HUES6 (cell line): ENCODE data around the gene C10orf67.
A peak's percentile ranks its signal among the peaks of the same experiment; 100 is the strongest.

Experiments
- H3K27ac ChIP-seq: 2 replicates; pipeline ENCODE4 v1.7.0; 2013; ENCODE audit warnings: low read depth, mild to moderate bottlenecking, low read length, inconsistent platforms
- H3K27me3 ChIP-seq: 2 replicates; pipeline ENCODE4 v1.6.1; 2013; ENCODE audit warnings: low read length; ENCODE audit not compliant: control insufficient read depth, insufficient read depth
- H3K36me3 ChIP-seq: 2 replicates; pipeline ENCODE4 v1.6.1; 2013; ENCODE audit warnings: low read length; ENCODE audit not compliant: control insufficient read depth, insufficient read depth
- H3K4me1 ChIP-seq: 2 replicates; pipeline ENCODE4 v1.6.1; 2013; ENCODE audit warnings: low read length; ENCODE audit not compliant: control insufficient read depth, insufficient read depth
- H3K4me3 ChIP-seq: 2 replicates; pipeline ENCODE4 v1.5.1; 2013; ENCODE audit warnings: low read depth, low read length
- H3K9ac ChIP-seq: one replicate; pipeline ENCODE4 v1.6.1; 2013; ENCODE audit warnings: mild to moderate bottlenecking, low read length
- H3K9me3 ChIP-seq: 2 replicates; pipeline ENCODE4 v1.6.1; 2013; ENCODE audit warnings: low read depth, low read length; ENCODE audit not compliant: control insufficient read depth, insufficient read depth

Gene C10orf67

DNA sequence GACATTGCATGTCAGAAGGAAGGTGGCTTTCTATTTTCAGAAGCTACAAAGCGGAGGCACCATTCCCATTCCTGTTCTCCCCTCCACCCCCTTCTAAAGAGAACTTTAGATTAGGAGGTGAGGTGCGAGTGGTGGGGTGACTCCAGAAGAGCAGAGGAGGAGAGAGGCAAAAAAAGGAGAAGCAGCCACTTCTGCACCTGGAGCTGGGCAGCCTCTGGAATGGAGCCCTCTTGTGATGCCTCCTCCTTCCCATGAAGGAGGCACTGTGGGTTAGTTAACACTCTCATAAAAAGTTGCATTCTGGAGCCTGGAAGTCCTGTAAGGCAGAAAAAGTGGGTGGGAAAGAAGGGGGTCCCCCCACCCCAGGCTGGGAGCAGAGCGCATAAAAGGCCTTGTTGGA is 147.7 kb downstream of the C10orf67 start:
- Histone ChIP-seq H3K27ac (no peak overlapping the region), H3K4me3 (no peak overlapping the region), H3K4me1 (peaks cover 21% of the 10 kb centered on the region; the same call in 1 of the 2 replicates), H3K9me3 (no peaks in the 10 kb centered on the region), H3K36me3 (no peaks in the 10 kb centered on the region), H3K9ac (no peak overlapping the region), H3K27me3 (peaks cover 100% of the 10 kb centered on the region)

DNA sequence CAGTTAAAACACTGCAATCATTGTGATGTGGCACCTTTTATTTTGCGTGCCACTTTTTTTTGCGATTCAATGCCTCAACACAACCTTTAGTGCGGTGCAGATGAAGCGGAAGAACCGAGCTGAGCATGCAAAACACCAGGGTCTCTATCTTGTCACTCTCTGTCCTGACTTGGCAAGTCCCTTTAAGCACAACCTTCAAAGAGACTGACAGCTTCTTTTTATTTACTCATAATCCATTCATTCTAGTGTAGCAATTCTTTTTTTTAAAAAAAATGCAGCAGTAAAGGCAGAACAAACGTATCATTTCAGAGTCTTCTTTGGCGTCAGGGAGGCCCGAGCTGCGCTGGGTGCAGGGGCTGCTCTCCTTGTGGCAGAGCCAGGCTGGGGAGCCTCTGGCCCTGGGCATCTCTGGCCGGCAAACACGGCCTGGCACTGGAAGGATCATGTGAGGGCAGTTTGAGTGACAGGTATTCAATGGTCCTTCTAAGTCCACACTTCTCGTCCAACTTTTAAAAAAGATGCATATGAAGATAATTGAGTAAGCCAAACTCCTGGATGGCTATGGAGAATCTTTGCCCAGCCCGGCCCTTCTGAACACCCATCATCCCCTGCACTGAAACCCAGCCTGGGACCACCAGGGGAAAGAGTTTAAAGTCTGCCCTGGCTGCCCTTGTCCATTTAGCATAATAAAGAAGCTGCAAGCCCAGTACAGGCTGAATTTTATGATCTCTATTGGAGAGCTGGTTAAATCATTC is 148.6 kb downstream of the C10orf67 start:
- no peak overlapping the region for H3K27ac ChIP-seq
- peaks cover 100% of the 10 kb centered on the region for H3K27me3 ChIP-seq
- H3K9ac ChIP-seq = no peak overlapping the region
- peaks cover 20% of the 10 kb centered on the region; the same call in 1 of the 2 replicates for H3K4me1 ChIP-seq
- no peak overlapping the region for H3K4me3 ChIP-seq
- H3K9me3 ChIP-seq = no peaks in the 10 kb centered on the region
- H3K36me3 ChIP-seq = no peaks in the 10 kb centered on the region

DNA sequence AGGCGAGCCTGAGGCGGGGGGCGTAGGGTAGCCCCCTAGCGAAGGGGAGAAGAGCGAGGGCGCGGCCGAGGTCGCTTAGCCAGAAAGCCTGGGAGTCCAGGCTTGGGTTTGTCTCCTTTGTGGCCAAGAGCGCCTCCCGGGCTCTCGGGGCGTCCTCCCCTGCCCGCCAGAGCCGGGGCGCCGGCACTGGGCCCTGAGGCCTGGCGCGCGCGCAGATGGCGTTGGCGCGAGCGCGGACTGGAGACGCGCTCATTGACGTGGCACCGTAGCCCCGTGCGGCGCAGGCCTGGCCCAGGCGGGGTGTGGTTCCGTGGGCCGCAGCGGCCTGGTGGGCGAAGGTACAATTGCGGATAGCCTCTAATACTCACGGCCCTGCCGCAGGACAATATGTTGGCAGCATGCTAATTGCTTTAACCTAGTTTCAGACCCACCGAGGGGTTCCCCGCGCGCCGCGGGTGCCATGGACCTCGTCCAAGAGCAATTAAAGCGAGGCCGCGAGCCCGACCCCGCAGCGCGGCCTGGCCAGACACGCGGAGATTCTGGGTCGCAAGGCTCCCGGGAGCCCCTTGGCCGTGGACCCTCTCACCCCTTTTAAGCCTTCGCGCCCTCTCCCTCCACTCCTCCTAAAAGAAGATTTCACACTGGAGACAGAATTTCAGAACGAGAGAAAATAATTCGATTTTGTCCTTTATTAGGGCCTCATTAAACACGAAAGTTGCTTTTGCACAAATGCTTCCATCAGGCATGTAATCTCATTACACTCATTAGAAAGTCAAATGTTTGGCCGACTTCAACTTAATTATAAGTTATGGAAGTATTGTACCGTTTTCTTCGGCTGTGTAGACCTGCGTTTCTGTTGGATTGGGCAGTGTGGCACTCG is 149.4 kb downstream of the C10orf67 start:
- H3K4me1 ChIP-seq = peaks cover 21% of the 10 kb centered on the region; the same call in 1 of the 2 replicates
- H3K27me3 ChIP-seq = peaks cover 100% of the 10 kb centered on the region
- H3K27ac ChIP-seq = no peak overlapping the region
- H3K9ac ChIP-seq = no peak overlapping the region
- no peaks in the 10 kb centered on the region for H3K9me3 ChIP-seq
- peak overlapping the region; percentile 49 for H3K4me3 ChIP-seq
- H3K36me3 ChIP-seq = no peaks in the 10 kb centered on the region

DNA sequence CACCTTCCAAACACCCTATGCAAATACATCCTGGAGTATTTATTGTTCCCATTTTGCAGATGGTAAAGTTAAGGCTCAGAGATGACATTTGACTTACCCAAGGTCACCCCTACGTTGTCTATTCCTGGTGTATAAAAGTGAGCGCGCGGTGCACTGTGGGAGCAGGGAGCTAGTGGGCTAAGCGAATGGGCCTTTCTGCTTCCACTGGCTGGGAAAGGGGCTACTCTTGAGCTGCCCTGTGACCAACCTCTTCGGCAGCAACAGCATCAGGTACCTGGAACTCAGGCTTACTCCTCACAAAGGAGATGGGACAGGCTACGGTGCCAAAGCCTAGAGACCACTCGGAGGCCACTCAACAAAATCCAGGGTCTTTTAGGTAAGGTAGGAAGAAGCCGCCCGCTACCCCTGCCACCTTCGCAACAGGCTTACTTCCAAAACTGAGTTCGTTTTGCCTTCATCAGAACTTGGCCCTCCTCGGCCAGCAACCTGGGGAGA is 150.1 kb downstream of the C10orf67 start:
- no peaks in the 10 kb centered on the region for H3K9me3 ChIP-seq
- H3K27me3 ChIP-seq = peaks cover 100% of the 10 kb centered on the region

GRCh38 chr10:23193435-23194074 is 151.0 kb downstream of the C10orf67 start:
- no peak overlapping the region for H3K9ac ChIP-seq
- H3K4me3 ChIP-seq = peak overlapping the region; percentile 40; the same call in 1 of the 2 replicates
- no peaks in the 10 kb centered on the region for H3K36me3 ChIP-seq
- peaks cover 100% of the 10 kb centered on the region for H3K27me3 ChIP-seq
- H3K4me1 ChIP-seq = peaks cover 17% of the 10 kb centered on the region; the same call in 1 of the 2 replicates
- no peak overlapping the region for H3K27ac ChIP-seq
- no peaks in the 10 kb centered on the region for H3K9me3 ChIP-seq

More for the DNA sequence above, 150.1 kb downstream of the C10orf67 start:
- H3K4me3 ChIP-seq = peak overlapping the region; percentile 49
- no peaks in the 10 kb centered on the region for H3K36me3 ChIP-seq
- H3K27ac ChIP-seq = no peak overlapping the region
- H3K4me1 ChIP-seq = peaks cover 15% of the 10 kb centered on the region; the same call in 1 of the 2 replicates
- H3K9ac ChIP-seq = no peak overlapping the region

DNA sequence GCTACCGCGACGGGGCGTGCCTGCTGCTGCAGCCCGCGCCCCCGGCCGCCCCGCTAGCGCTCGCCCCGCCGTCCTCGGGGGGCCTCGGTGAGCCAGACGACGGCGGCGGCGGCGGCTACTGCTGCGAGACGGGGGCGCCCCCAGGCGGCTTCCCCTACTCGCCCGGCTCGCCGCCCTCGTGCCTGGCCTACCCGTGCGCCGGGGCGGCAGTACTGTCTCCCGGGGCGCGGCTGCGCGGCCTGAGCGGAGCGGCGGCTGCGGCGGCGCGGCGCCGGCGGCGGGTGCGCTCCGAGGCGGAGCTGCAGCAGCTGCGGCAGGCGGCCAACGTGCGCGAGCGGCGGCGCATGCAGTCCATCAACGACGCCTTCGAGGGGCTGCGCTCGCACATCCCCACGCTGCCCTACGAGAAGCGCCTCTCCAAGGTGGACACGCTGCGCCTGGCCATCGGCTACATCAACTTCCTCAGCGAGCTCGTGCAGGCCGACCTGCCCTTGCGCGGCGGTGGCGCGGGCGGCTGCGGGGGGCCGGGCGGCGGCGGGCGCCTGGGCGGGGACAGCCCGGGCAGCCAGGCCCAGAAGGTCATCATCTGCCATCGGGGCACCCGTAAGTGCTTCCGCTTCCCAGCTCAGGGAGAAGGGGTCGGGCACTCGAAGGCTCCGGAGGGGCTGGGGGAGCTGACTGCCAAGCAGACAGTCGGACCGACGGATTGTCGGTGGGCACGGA is 151.7 kb downstream of the C10orf67 start:
- Histone ChIP-seq H3K4me1 (peaks cover 16% of the 10 kb centered on the region; the same call in 1 of the 2 replicates), H3K4me3 (peak overlapping the region; percentile 41), H3K27ac (no peak overlapping the region), H3K9ac (no peak overlapping the region), H3K27me3 (peaks cover 100% of the 10 kb centered on the region), H3K36me3 (no peaks in the 10 kb centered on the region), H3K9me3 (no peaks in the 10 kb centered on the region)

DNA sequence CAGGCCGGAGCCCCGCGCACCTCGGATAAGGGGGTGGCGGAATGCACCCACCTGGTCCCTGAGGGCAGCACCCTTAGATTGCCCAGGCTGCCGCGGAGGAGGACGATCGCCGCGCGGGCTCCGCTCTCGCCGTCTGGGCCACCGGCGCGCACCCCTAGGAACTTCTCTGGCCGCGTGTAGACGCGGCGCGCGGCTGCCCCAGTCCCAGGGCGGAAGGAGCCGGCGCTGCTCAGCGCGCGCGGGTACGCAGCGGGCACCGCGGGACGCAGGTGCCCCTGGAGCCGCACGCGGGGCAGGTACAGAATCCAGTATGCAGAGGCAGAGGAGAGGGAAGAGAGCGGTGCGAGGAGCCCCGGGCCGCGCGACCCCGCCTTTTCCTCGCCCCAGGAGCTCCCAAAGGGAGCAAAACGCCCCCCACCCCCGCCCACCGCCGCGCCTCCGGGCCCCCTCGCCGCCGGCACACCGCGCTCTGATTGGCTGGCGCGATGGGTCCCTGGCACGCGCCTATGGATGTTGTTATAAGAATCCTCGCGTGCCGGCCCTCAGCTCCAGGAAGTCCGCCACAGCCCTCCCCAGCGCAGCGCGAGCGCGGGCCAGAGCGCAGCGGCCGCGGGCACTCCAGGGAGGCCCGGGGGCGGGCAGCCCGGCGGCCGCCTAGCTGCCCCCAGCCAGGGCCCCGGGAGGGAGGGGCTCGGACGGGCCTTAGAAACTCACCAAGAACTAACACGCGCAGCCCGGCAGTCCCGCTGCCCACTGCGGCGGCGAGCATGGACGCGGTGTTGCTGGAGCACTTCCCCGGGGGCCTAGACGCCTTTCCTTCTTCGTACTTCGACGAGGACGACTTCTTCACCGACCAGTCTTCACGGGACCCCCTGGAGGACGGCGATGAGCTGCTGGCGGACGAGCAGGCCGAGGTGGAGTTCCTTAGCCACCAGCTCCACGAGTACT is 152.6 kb downstream of the C10orf67 start, which contains the start of gene PTF1A:
TSS of gene PTF1A (plus strand) at position 549 of the 948 bp plus-strand sequence. CDS start at position 768, 219 bp downstream.
- Histone ChIP-seq H3K4me1 (peaks cover 17% of the 10 kb centered on the region; the same call in 1 of the 2 replicates), H3K9ac (no peak within 1 kb of the TSS), H3K36me3 (no peaks in the 10 kb centered on the region), H3K27ac (no peak within 1 kb of the TSS), H3K4me3 (peak within 1 kb of the TSS; percentile 41), H3K27me3 (peaks cover 99% of the 10 kb centered on the region), H3K9me3 (no peaks in the 10 kb centered on the region)

GRCh38 chr10:23190872-23191763 is 153.5 kb downstream of the C10orf67 start:
- H3K4me3 ChIP-seq = peak overlapping the region; percentile 41
- H3K27ac ChIP-seq = no peak overlapping the region
- no peaks in the 10 kb centered on the region for H3K36me3 ChIP-seq
- peaks cover 99% of the 10 kb centered on the region for H3K27me3 ChIP-seq
- H3K9ac ChIP-seq = no peak overlapping the region
- no peaks in the 10 kb centered on the region for H3K9me3 ChIP-seq
- H3K4me1 ChIP-seq = peaks cover 23% of the 10 kb centered on the region; the same call in 1 of the 2 replicates

DNA sequence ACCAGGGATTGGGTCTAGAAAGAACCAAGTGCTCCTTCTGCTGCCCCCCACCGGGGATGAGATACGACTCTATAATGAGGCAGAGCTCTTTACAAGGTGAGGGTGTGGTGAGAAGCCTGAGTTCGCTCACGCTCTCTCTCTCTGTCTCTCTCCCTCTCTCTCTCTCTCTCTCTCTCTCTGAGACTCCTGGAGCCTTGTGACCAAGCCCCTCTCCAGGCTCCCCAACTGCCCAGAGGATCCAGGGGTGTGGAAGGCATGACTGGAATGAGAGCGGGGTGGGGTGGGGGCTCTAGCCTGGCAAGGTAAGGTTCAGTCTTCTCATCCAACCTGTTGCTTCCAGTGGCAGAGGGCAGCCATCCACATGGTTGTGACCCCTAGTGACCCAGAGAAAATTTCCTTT is 155.6 kb downstream of the C10orf67 start:
- H3K27me3 ChIP-seq = peaks cover 95% of the 10 kb centered on the region
- H3K27ac ChIP-seq = no peak overlapping the region
- 0 out of 2 replicates have a peak, but pooled peaks cover 3% of the 10 kb centered on the region for H3K9me3 ChIP-seq
- H3K9ac ChIP-seq = no peak overlapping the region
- H3K4me1 ChIP-seq = peaks cover 23% of the 10 kb centered on the region; the same call in 1 of the 2 replicates
- H3K36me3 ChIP-seq = no peaks in the 10 kb centered on the region
- no peak overlapping the region for H3K4me3 ChIP-seq
